ENCODE results near the gene LMF1. TPM values are rescaled to one million over a fixed set of nuclear protein-coding genes. Genes with fewer than 3 reads are reported as not detected.

The LMF1 gene
- total and polyA plus RNA-seq, 4 donors, result 8.8 to 75.0 (median 28.3) TPM

- Histone ChIP-seq H3K27ac (ENCODE audit: low read depth in 1 of 2, low read length in 2 of 2) (no peak overlapping the region), H3K27me3 (ENCODE audit: control insufficient read depth in 1 of 2, insufficient read depth in 2 of 2, low read length in 1 of 2) (no peaks in the 10 kb centered on the region), H3K9me3 (ENCODE audit: control insufficient read depth, low read length) (no peaks in the 10 kb centered on the region), H3K36me3 (ENCODE audit: control insufficient read depth in 1 of 2, insufficient read depth in 2 of 2, low read length in 1 of 2) (peaks cover 0 to 5% of the 10 kb centered on the region in 2 donors), H3K4me3 (ENCODE audit: low read length in 2 of 2) (no peak overlapping the region), H3K4me1 (ENCODE audit: control insufficient read depth in 1 of 2, insufficient read depth in 2 of 2, low read length in 2 of 2) (no peaks in the 10 kb centered on the region)
- DNase-seq, result peak; percentile 36 to 64
- intact Hi-C loops (cut with DNase I), result no loop called here
- 82 to 87% methylated on average over 45 of the region's 45 CpGs for WGBS, 2 donors
- no peak for ATAC-seq (ENCODE audit: low FRiP score)
These were observed 41.3 kb downstream of the LMF1 start for GRCh38 chr16:929227-930073.

DNA sequence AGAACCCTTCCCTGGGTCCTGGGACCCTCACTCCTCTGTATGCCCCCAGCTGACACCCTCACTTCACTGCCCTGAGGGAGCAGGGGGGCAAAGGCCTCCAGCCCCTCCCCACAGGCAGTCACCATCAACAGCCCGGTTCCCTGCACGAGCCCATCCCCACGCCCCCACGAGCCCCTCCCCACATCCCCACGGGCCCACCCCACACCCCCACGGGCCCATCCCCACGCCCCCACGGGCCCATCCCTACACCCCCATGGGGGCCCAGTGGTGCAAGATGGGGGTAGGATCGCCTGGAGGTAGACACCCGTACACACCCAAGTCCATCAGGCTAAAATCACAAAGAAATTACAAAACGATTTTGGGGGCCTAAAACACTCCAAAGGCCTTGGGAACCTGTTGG lies 42.3 kb downstream of the LMF1 start:
- Histone ChIP-seq H3K27ac (ENCODE audit: low read depth in 1 of 2, low read length in 2 of 2) (no peak overlapping the region), H3K27me3 (ENCODE audit: control insufficient read depth in 1 of 2, insufficient read depth in 2 of 2, low read length in 1 of 2) (no peaks in the 10 kb centered on the region), H3K4me1 (ENCODE audit: control insufficient read depth in 1 of 2, insufficient read depth in 2 of 2, low read length in 2 of 2) (no peaks in the 10 kb centered on the region), H3K4me3 (ENCODE audit: low read length in 2 of 2) (no peak overlapping the region), H3K9me3 (ENCODE audit: control insufficient read depth, low read length) (no peaks in the 10 kb centered on the region), H3K36me3 (ENCODE audit: control insufficient read depth in 1 of 2, insufficient read depth in 2 of 2, low read length in 1 of 2) (peaks cover 0 to 2% of the 10 kb centered on the region in 2 donors)
- DNase-seq (peak in 1 of 2 donors; percentile 12), ATAC-seq (ENCODE audit: low FRiP score) (peak; percentile 38)
- WGBS, 2 donors, result 77 to 79% methylated on average over 11 of the region's 11 CpGs
- intact Hi-C loops (cut with DNase I), result no loop called here

DNA sequence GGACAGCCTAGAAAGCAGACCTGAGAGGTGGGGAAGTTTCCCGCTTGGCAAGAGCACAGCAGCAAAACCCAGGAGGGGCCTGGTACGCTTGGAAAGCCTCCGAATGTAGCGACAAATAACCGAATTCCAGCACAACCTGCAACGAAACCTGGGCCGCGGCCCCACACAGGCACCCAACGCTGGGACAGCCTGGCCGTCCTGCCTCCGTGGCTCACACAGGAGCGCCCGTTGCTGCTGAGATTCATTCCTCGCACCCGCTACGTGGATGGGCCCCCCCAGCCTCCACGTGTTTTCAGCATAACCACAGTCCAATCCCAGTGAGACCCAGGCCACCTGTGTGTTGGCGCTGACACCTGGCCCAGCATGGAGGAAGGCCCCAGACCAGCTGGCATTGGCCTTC lies 42.9 kb downstream of the LMF1 start:
- Histone ChIP-seq H3K36me3 (ENCODE audit: control insufficient read depth in 1 of 2, insufficient read depth in 2 of 2, low read length in 1 of 2) (no peaks in the 10 kb centered on the region), H3K4me1 (ENCODE audit: control insufficient read depth in 1 of 2, insufficient read depth in 2 of 2, low read length in 2 of 2) (no peaks in the 10 kb centered on the region), H3K9me3 (ENCODE audit: control insufficient read depth, low read length) (no peaks in the 10 kb centered on the region), H3K27ac (ENCODE audit: low read depth in 1 of 2, low read length in 2 of 2) (no peak overlapping the region), H3K27me3 (ENCODE audit: control insufficient read depth in 1 of 2, insufficient read depth in 2 of 2, low read length in 1 of 2) (no peaks in the 10 kb centered on the region), H3K4me3 (ENCODE audit: low read length in 2 of 2) (no peak overlapping the region)
- intact Hi-C loops (cut with DNase I), result no loop called here
- WGBS, 2 donors, result 95 to 97% methylated on average over 18 of the region's 18 CpGs
- ATAC-seq (ENCODE audit: low FRiP score) (no peak), DNase-seq (no peak)

GRCh38 chr16:927406-927805 lies 43.4 kb downstream of the LMF1 start:
- Histone ChIP-seq H3K4me3 (ENCODE audit: low read length in 2 of 2) (no peak overlapping the region), H3K27me3 (ENCODE audit: control insufficient read depth in 1 of 2, insufficient read depth in 2 of 2, low read length in 1 of 2) (no peaks in the 10 kb centered on the region), H3K4me1 (ENCODE audit: control insufficient read depth in 1 of 2, insufficient read depth in 2 of 2, low read length in 2 of 2) (no peaks in the 10 kb centered on the region), H3K9me3 (ENCODE audit: control insufficient read depth, low read length) (no peaks in the 10 kb centered on the region), H3K36me3 (ENCODE audit: control insufficient read depth in 1 of 2, insufficient read depth in 2 of 2, low read length in 1 of 2) (no peaks in the 10 kb centered on the region), H3K27ac (ENCODE audit: low read depth in 1 of 2, low read length in 2 of 2) (no peak overlapping the region)
- DNase-seq (no peak), ATAC-seq (ENCODE audit: low FRiP score) (no peak)
- WGBS, 2 donors, result 91 to 94% methylated on average over 13 to 15 of the region's 15 CpGs
- intact Hi-C loops (cut with DNase I), result no loop called here

- no peaks in the 10 kb centered on the region for H3K4me1 ChIP-seq (ENCODE audit: control insufficient read depth in 1 of 2, insufficient read depth in 2 of 2, low read length in 2 of 2)
- no peak for DNase-seq
- H3K27ac ChIP-seq (ENCODE audit: low read depth in 1 of 2, low read length in 2 of 2), result no peak overlapping the region
- no peaks in the 10 kb centered on the region for H3K36me3 ChIP-seq (ENCODE audit: control insufficient read depth in 1 of 2, insufficient read depth in 2 of 2, low read length in 1 of 2)
- no peaks in the 10 kb centered on the region for H3K27me3 ChIP-seq (ENCODE audit: control insufficient read depth in 1 of 2, insufficient read depth in 2 of 2, low read length in 1 of 2)
- no peak overlapping the region for H3K4me3 ChIP-seq (ENCODE audit: low read length in 2 of 2)
- WGBS, 2 donors, result 94 to 98% methylated on average over 8 of the region's 8 CpGs
- H3K9me3 ChIP-seq (ENCODE audit: control insufficient read depth, low read length), result no peaks in the 10 kb centered on the region
- no peak for ATAC-seq (ENCODE audit: low FRiP score)
- intact Hi-C loops (cut with DNase I), result no loop called here
These were observed 44.1 kb downstream of the LMF1 start for GRCh38 chr16:926715-927114.

DNA sequence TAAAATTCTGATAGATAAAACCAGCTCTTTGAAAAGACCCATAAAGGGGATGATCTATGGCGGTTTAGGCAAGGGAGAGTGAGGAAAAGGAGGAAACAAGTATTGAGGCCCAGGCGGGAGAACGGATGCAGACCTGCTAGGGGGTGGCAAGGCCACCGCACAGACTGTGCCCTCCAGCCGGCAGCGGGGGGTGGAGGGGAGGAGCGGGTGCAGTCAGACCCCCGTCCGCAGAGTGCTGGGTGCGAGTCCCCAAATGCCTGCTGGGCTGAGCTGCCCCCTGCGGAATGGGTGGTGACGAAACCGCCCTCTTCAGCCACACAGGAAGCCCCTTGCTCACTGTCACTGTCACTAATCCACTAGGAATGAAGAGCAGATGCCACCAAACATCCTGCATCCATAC lies 46.0 kb downstream of the LMF1 start:
- DNase-seq, result no peak
- H3K4me3 ChIP-seq (ENCODE audit: low read length in 2 of 2), result no peak overlapping the region
- H3K27me3 ChIP-seq (ENCODE audit: control insufficient read depth in 1 of 2, insufficient read depth in 2 of 2, low read length in 1 of 2), result no peaks in the 10 kb centered on the region
- no peaks in the 10 kb centered on the region for H3K4me1 ChIP-seq (ENCODE audit: control insufficient read depth in 1 of 2, insufficient read depth in 2 of 2, low read length in 2 of 2)
- intact Hi-C loops (cut with DNase I), result no loop called here
- H3K36me3 ChIP-seq (ENCODE audit: control insufficient read depth in 1 of 2, insufficient read depth in 2 of 2, low read length in 1 of 2), result no peaks in the 10 kb centered on the region
- WGBS, 2 donors, result 95 to 97% methylated on average over 13 of the region's 13 CpGs
- no peak for ATAC-seq (ENCODE audit: low FRiP score)
- no peak overlapping the region for H3K27ac ChIP-seq (ENCODE audit: low read depth in 1 of 2, low read length in 2 of 2)
- H3K9me3 ChIP-seq (ENCODE audit: control insufficient read depth, low read length), result no peaks in the 10 kb centered on the region

- WGBS, 2 donors, result 84 to 90% methylated on average over 5 of the region's 5 CpGs
- DNase-seq, result no peak
- no peak overlapping the region for H3K27ac ChIP-seq (ENCODE audit: low read depth in 1 of 2, low read length in 2 of 2)
- no peak overlapping the region for H3K4me3 ChIP-seq (ENCODE audit: low read length in 2 of 2)
- H3K27me3 ChIP-seq (ENCODE audit: control insufficient read depth in 1 of 2, insufficient read depth in 2 of 2, low read length in 1 of 2), result no peaks in the 10 kb centered on the region
- H3K9me3 ChIP-seq (ENCODE audit: control insufficient read depth, low read length), result no peaks in the 10 kb centered on the region
- no peaks in the 10 kb centered on the region for H3K4me1 ChIP-seq (ENCODE audit: control insufficient read depth in 1 of 2, insufficient read depth in 2 of 2, low read length in 2 of 2)
- ATAC-seq (ENCODE audit: low FRiP score), result no peak
- H3K36me3 ChIP-seq (ENCODE audit: control insufficient read depth in 1 of 2, insufficient read depth in 2 of 2, low read length in 1 of 2), result no peaks in the 10 kb centered on the region
- intact Hi-C loops (cut with DNase I), result no loop called here
These were observed 46.7 kb downstream of the LMF1 start for GRCh38 chr16:924063-924462.

DNA sequence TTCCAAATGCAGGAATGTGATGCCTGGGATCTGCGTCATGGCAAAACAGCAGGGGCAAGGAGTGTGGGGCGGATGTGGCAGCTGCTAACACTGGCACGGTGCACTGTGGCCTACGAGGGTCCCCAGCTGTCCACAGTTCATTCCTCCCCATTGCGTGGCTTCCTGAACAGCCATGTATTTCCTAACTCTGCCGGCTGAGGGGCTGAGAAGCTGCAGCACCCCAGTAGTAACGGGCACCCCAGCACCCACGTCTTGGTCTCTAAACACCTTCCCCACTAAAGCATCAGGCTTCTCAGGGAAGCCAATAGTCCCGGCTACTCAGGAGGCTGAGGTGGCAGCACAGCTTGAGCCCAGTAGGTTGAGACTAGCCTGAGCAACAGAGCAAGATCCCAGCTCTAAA lies 47.6 kb downstream of the LMF1 start:
- no peak overlapping the region for H3K4me3 ChIP-seq (ENCODE audit: low read length in 2 of 2)
- no peak overlapping the region for H3K27ac ChIP-seq (ENCODE audit: low read depth in 1 of 2, low read length in 2 of 2)
- 97 to 99% methylated on average over 9 of the region's 9 CpGs for WGBS, 2 donors
- DNase-seq (no peak), ATAC-seq (ENCODE audit: low FRiP score) (no peak)
- H3K4me1 ChIP-seq (ENCODE audit: control insufficient read depth in 1 of 2, insufficient read depth in 2 of 2, low read length in 2 of 2), result no peaks in the 10 kb centered on the region
- H3K9me3 ChIP-seq (ENCODE audit: control insufficient read depth, low read length), result no peaks in the 10 kb centered on the region
- no peaks in the 10 kb centered on the region for H3K36me3 ChIP-seq (ENCODE audit: control insufficient read depth in 1 of 2, insufficient read depth in 2 of 2, low read length in 1 of 2)
- no peaks in the 10 kb centered on the region for H3K27me3 ChIP-seq (ENCODE audit: control insufficient read depth in 1 of 2, insufficient read depth in 2 of 2, low read length in 1 of 2)
- intact Hi-C loops (cut with DNase I), result no loop called here

GRCh38 chr16:922051-922450 lies 48.7 kb downstream of the LMF1 start:
- H3K36me3 ChIP-seq (ENCODE audit: control insufficient read depth in 1 of 2, insufficient read depth in 2 of 2, low read length in 1 of 2), result no peaks in the 10 kb centered on the region
- ATAC-seq (ENCODE audit: low FRiP score), result no peak
- H3K27me3 ChIP-seq (ENCODE audit: control insufficient read depth in 1 of 2, insufficient read depth in 2 of 2, low read length in 1 of 2), result no peaks in the 10 kb centered on the region
- no peak overlapping the region for H3K27ac ChIP-seq (ENCODE audit: low read depth in 1 of 2, low read length in 2 of 2)
- H3K4me3 ChIP-seq (ENCODE audit: low read length in 2 of 2), result no peak overlapping the region
- DNase-seq, result no peak
- intact Hi-C loops (cut with DNase I), result no loop called here
- 93 to 96% methylated on average over 13 of the region's 13 CpGs for WGBS, 2 donors
- H3K4me1 ChIP-seq (ENCODE audit: control insufficient read depth in 1 of 2, insufficient read depth in 2 of 2, low read length in 2 of 2), result no peaks in the 10 kb centered on the region
- no peaks in the 10 kb centered on the region for H3K9me3 ChIP-seq (ENCODE audit: control insufficient read depth, low read length)

Measured in aorta (tissue), 5 donors.